ENCODE results near the gene EBF3. TPM values are rescaled to one million over a fixed set of nuclear protein-coding genes. Genes with fewer than 3 reads are reported as not detected.

EBF3 gene
- total and polyA plus RNA-seq, 2 experiments from 2014 or later, result 0.27 to 0.49 TPM

DNA sequence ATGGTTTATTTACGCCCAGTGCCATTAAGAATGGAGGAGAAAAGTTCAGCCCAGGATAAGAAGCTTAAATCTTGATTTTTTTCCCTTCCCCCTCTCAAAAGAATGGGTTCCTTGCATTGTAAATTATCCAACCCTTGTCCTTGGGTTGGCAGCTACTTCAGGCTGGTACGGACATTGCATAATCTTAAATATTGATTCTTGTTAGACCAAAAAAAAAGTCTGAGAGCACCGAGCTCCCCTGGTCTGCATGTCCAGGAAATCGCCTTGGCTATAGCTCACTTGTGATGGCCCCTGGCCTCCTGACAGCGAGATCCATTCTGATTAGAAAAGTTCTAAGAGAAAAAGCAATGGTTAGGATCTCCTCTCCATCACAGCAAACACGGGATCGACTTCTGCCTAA lies 151.7 kb downstream of the EBF3 start:
- no peak for DNase-seq (ENCODE audit: low spot score)
- Histone ChIP-seq H3K4me2 (no peak overlapping the region), H2AFZ (no peak overlapping the region), H3F3A (replicated peaks; ENCODE audit: low read depth) (no peaks in the 10 kb centered on the region), H3K4me1 (ENCODE audit: insufficient read depth) (no peaks in the 10 kb centered on the region), H3K9me2 (ENCODE audit: insufficient read depth) (no peaks in the 10 kb centered on the region), H3K27me3 (ENCODE audit: insufficient read depth) (no peaks in the 10 kb centered on the region), H3K27ac (ENCODE audit: low read depth) (no peak overlapping the region), H3K4me3 (no peak overlapping the region), H4K20me1 (replicated peaks; ENCODE audit: insufficient read depth) (no peaks in the 10 kb centered on the region), H3K79me2 (replicated peaks; ENCODE audit: insufficient read depth) (no peaks in the 10 kb centered on the region), H3K36me3 (ENCODE audit: insufficient read depth) (no peaks in the 10 kb centered on the region)
- Mint-ChIP-seq H3K4me1 (no peaks in the 10 kb centered on the region), H3K27ac (no peak overlapping the region), H3K36me3 (ENCODE audit: low read depth) (no peaks in the 10 kb centered on the region; the same call in 1 of the 3 replicates), H3K9me3 (peaks cover under 1% of the 10 kb centered on the region; the same call in 1 of the 3 replicates), H3K4me3 (no peak overlapping the region), H3K27me3 (ENCODE audit: insufficient read depth, low read depth, poor library complexity) (peaks cover 7% of the 10 kb centered on the region)
- ATAC-seq, result no peak
- no peak for TF ChIP-seq CREB1 (CRISPR knock-in tag; IDR thresholded peaks at IDR 0.05; ENCODE audit: low read depth)
- TF ChIP-seq, protein P1, sequence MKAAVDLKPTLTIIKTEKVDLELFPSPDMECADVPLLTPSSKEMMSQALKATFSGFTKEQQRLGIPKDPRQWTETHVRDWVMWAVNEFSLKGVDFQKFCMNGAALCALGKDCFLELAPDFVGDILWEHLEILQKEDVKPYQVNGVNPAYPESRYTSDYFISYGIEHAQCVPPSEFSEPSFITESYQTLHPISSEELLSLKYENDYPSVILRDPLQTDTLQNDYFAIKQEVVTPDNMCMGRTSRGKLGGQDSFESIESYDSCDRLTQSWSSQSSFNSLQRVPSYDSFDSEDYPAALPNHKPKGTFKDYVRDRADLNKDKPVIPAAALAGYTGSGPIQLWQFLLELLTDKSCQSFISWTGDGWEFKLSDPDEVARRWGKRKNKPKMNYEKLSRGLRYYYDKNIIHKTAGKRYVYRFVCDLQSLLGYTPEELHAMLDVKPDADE (IDR thresholded peaks at IDR 0.05), result no peak

DNA sequence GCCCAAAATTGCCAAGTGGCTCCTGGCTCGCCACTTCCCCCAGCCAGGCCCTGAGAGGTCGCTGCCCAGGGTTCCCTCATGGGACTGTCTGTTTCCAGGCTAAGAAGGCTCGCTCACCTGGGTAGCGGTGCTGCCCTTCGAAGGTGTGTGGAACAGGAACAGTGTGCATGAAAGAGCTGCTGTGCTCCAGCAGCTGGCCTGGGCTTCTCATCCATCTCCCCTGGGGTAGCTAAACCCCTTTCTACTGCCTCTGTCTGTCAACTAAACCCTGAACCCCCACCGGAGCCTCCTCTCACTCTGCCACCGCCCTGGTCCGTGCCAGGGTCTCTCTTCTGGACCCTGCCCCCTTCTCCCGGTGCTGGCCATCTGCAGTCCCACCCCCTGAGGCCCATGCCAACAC lies 152.9 kb downstream of the EBF3 start:
- no peaks in the 10 kb centered on the region for H3K36me3 ChIP-seq (ENCODE audit: insufficient read depth)
- no peaks in the 10 kb centered on the region; the same call in 1 of the 2 replicates for H3K9me2 ChIP-seq (ENCODE audit: insufficient read depth)
- no peak overlapping the region for H3K4me3 ChIP-seq
- H3K4me1 ChIP-seq (ENCODE audit: insufficient read depth), result no peaks in the 10 kb centered on the region
- no peak overlapping the region for H3K27ac ChIP-seq (ENCODE audit: low read depth)
- H4K20me1 ChIP-seq (replicated peaks; ENCODE audit: insufficient read depth), result no peaks in the 10 kb centered on the region
- no peaks in the 10 kb centered on the region for H3F3A ChIP-seq (replicated peaks; ENCODE audit: low read depth)
- no peak for DNase-seq (ENCODE audit: low spot score)
- Mint-ChIP-seq H3K4me3 (no peak overlapping the region), H3K27ac (no peak overlapping the region), H3K27me3 (ENCODE audit: insufficient read depth, low read depth, poor library complexity) (peaks cover 3% of the 10 kb centered on the region), H3K4me1 (no peaks in the 10 kb centered on the region), H3K9me3 (peaks cover 12% of the 10 kb centered on the region), H3K36me3 (ENCODE audit: low read depth) (peaks cover 5% of the 10 kb centered on the region; the same call in 2 of the 3 replicates)
- H3K79me2 ChIP-seq (replicated peaks; ENCODE audit: insufficient read depth), result no peaks in the 10 kb centered on the region
- TF ChIP-seq, protein P1 (IDR thresholded peaks at IDR 0.05), result no peak
- TF ChIP-seq EZH2phosphoT487 (IDR thresholded peaks at IDR 0.05; ENCODE audit: unreplicated experiment), result no peak
- TF ChIP-seq EZH2 (IDR thresholded peaks at IDR 0.05; ENCODE audit: low read depth, unreplicated experiment), result no peak
- TF ChIP-seq STAT1 (IDR thresholded peaks at IDR 0.05; ENCODE audit: unreplicated experiment), result no peak
- TF ChIP-seq ZNF331 (CRISPR knock-in tag; IDR thresholded peaks at IDR 0.05; ENCODE audit: low read depth), result no peak
- TF ChIP-seq POLR2AphosphoS5 (IDR thresholded peaks at IDR 0.05; ENCODE audit: low read depth), result no peak
- no peak for TF ChIP-seq ZNF114 (CRISPR knock-in tag; IDR thresholded peaks at IDR 0.05)
- no peak for TF ChIP-seq JUNB (IDR thresholded peaks at IDR 0.05; ENCODE audit: unreplicated experiment)
- TF ChIP-seq CREB1 (CRISPR knock-in tag; IDR thresholded peaks at IDR 0.05; ENCODE audit: low read depth), result no peak
- TF ChIP-seq, protein P2, sequence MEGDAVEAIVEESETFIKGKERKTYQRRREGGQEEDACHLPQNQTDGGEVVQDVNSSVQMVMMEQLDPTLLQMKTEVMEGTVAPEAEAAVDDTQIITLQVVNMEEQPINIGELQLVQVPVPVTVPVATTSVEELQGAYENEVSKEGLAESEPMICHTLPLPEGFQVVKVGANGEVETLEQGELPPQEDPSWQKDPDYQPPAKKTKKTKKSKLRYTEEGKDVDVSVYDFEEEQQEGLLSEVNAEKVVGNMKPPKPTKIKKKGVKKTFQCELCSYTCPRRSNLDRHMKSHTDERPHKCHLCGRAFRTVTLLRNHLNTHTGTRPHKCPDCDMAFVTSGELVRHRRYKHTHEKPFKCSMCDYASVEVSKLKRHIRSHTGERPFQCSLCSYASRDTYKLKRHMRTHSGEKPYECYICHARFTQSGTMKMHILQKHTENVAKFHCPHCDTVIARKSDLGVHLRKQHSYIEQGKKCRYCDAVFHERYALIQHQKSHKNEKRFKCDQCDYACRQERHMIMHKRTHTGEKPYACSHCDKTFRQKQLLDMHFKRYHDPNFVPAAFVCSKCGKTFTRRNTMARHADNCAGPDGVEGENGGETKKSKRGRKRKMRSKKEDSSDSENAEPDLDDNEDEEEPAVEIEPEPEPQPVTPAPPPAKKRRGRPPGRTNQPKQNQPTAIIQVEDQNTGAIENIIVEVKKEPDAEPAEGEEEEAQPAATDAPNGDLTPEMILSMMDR (conservative IDR thresholded peaks at IDR 0.05; ENCODE audit: low read depth in 2 of 2), result no peak
- TF ChIP-seq, protein P3, sequence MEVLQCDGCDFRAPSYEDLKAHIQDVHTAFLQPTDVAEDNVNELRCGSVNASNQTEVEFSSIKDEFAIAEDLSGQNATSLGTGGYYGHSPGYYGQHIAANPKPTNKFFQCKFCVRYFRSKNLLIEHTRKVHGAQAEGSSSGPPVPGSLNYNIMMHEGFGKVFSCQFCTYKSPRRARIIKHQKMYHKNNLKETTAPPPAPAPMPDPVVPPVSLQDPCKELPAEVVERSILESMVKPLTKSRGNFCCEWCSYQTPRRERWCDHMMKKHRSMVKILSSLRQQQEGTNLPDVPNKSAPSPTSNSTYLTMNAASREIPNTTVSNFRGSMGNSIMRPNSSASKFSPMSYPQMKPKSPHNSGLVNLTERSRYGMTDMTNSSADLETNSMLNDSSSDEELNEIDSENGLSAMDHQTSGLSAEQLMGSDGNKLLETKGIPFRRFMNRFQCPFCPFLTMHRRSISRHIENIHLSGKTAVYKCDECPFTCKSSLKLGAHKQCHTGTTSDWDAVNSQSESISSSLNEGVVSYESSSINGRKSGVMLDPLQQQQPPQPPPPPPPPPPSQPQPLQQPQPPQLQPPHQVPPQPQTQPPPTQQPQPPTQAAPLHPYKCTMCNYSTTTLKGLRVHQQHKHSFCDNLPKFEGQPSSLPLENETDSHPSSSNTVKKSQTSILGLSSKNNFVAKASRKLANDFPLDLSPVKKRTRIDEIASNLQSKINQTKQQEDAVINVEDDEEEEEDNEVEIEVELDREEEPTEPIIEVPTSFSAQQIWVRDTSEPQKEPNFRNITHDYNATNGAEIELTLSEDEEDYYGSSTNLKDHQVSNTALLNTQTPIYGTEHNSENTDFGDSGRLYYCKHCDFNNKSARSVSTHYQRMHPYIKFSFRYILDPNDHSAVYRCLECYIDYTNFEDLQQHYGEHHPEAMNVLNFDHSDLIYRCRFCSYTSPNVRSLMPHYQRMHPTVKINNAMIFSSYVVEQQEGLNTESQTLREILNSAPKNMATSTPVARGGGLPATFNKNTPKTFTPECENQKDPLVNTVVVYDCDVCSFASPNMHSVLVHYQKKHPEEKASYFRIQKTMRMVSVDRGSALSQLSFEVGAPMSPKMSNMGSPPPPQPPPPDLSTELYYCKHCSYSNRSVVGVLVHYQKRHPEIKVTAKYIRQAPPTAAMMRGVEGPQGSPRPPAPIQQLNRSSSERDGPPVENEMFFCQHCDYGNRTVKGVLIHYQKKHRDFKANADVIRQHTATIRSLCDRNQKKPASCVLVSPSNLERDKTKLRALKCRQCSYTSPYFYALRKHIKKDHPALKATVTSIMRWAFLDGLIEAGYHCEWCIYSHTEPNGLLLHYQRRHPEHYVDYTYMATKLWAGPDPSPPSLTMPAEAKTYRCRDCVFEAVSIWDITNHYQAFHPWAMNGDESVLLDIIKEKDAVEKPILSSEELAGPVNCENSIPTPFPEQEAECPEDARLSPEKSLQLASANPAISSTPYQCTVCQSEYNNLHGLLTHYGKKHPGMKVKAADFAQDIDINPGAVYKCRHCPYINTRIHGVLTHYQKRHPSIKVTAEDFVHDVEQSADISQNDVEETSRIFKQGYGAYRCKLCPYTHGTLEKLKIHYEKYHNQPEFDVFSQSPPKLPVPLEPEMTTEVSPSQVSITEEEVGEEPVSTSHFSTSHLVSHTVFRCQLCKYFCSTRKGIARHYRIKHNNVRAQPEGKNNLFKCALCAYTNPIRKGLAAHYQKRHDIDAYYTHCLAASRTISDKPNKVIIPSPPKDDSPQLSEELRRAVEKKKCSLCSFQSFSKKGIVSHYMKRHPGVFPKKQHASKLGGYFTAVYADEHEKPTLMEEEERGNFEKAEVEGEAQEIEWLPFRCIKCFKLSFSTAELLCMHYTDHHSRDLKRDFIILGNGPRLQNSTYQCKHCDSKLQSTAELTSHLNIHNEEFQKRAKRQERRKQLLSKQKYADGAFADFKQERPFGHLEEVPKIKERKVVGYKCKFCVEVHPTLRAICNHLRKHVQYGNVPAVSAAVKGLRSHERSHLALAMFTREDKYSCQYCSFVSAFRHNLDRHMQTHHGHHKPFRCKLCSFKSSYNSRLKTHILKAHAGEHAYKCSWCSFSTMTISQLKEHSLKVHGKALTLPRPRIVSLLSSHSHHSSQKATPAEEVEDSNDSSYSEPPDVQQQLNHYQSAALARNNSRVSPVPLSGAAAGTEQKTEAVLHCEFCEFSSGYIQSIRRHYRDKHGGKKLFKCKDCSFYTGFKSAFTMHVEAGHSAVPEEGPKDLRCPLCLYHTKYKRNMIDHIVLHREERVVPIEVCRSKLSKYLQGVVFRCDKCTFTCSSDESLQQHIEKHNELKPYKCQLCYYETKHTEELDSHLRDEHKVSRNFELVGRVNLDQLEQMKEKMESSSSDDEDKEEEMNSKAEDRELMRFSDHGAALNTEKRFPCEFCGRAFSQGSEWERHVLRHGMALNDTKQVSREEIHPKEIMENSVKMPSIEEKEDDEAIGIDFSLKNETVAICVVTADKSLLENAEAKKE (CRISPR knock-in tag; IDR thresholded peaks at IDR 0.05), result no peak
- no peak for TF ChIP-seq NANOG (IDR thresholded peaks at IDR 0.05; ENCODE audit: borderline replicate concordance)
- H2AFZ ChIP-seq, result no peak overlapping the region
- no peak for ATAC-seq
- H3K27me3 ChIP-seq (ENCODE audit: insufficient read depth), result no peaks in the 10 kb centered on the region
- no peak overlapping the region for H3K4me2 ChIP-seq
